Progenitor cell of endocrine pancreas (in vitro differentiated cells): ENCODE results near the gene EP400. TPM values are rescaled to one million over a fixed set of nuclear protein-coding genes. Genes with fewer than 3 reads are reported as not detected.

Experiments used
- DNase-seq: peaks from one replicate; pipeline ENCODE4 v3.0.0; 2021; ENCODE audit warnings: low spot score; ENCODE audit not compliant: unreplicated experiment
- H3K27ac Mint-ChIP-seq: 2 replicates; pipeline ENCODE4 v1.8.0; 2021; ENCODE audit warnings: mild to moderate bottlenecking, moderate library complexity, mixed read lengths
- H3K27me3 Mint-ChIP-seq: 2 replicates; pipeline ENCODE4 v1.8.0; 2021; ENCODE audit warnings: mixed read lengths
- H3K36me3 Mint-ChIP-seq: 2 replicates; pipeline ENCODE4 v1.8.0; 2022; ENCODE audit warnings: mixed read lengths; ENCODE audit not compliant: insufficient read depth
- H3K4me1 Mint-ChIP-seq: 2 replicates; pipeline ENCODE4 v1.8.0; 2021; ENCODE audit warnings: low read depth, mixed read lengths
- H3K4me3 Mint-ChIP-seq: 2 replicates; pipeline ENCODE4 v1.8.0; 2021; ENCODE audit warnings: low read depth, mild to moderate bottlenecking, moderate library complexity, mixed read lengths
- H3K9me3 Mint-ChIP-seq: 2 replicates; pipeline ENCODE4 v1.8.0; 2021; ENCODE audit warnings: low read depth, mixed read lengths
- total RNA-seq: library from RNA; stranded (reverse); gene quantifications from 2 replicates; pipeline ENCODE4 v1.2.1, GENCODE V29; 2021
- TF ChIP-seq, protein P1 (sequence below): fragments of 200-600 bp; sonication (generic); IDR thresholded peaks from one replicate; pipeline ENCODE4 v1.5.0; 2021; ENCODE audit warnings: antibody characterized with exemption, mild to moderate bottlenecking; ENCODE audit not compliant: unreplicated experiment

EP400 gene
- total RNA-seq, 1 donor from 2014 or later, result 66.6 TPM

DNA sequence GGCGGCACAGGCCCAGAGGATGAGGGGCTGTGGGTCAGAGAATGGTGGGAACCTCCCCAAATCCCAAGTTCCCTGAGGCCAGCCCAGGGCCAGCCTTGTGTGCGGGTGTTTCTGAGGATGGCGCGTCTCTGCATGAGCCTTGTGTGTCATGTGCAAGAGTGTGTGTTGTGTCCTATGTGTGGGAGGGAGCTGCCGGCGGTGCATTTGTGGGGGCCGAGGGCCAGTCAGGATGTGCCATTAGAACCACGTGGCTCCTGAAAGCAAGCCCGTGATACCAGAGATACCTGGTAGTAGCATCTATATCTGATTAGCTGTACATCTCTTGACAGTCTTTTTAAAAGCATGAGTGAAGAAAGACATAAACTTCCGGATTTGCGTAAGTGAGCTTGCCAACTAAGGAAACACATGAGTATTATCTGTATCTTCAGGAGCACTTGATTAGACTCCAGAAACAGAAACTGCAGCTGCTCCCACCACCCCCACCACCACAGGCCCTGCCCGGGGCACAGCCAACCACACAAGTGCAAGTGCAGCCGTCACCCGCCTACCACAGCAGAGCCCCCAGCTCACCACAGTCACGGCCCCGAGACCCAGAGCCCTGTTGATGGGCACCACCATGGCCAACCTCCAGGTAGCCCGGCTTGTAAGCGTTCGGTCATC, 175.2 kb downstream of the EP400 start:
- no peak overlapping the region for H3K27ac Mint-ChIP-seq
- H3K4me3 Mint-ChIP-seq, result no peak overlapping the region
- peaks cover 9% of the 10 kb centered on the region for H3K9me3 Mint-ChIP-seq
- no peaks in the 10 kb centered on the region for H3K27me3 Mint-ChIP-seq
- TF ChIP-seq, protein P1, sequence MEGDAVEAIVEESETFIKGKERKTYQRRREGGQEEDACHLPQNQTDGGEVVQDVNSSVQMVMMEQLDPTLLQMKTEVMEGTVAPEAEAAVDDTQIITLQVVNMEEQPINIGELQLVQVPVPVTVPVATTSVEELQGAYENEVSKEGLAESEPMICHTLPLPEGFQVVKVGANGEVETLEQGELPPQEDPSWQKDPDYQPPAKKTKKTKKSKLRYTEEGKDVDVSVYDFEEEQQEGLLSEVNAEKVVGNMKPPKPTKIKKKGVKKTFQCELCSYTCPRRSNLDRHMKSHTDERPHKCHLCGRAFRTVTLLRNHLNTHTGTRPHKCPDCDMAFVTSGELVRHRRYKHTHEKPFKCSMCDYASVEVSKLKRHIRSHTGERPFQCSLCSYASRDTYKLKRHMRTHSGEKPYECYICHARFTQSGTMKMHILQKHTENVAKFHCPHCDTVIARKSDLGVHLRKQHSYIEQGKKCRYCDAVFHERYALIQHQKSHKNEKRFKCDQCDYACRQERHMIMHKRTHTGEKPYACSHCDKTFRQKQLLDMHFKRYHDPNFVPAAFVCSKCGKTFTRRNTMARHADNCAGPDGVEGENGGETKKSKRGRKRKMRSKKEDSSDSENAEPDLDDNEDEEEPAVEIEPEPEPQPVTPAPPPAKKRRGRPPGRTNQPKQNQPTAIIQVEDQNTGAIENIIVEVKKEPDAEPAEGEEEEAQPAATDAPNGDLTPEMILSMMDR, result no peak
- peaks cover 52% of the 10 kb centered on the region for H3K36me3 Mint-ChIP-seq
- no peaks in the 10 kb centered on the region for H3K4me1 Mint-ChIP-seq
- no peak for DNase-seq

DNA sequence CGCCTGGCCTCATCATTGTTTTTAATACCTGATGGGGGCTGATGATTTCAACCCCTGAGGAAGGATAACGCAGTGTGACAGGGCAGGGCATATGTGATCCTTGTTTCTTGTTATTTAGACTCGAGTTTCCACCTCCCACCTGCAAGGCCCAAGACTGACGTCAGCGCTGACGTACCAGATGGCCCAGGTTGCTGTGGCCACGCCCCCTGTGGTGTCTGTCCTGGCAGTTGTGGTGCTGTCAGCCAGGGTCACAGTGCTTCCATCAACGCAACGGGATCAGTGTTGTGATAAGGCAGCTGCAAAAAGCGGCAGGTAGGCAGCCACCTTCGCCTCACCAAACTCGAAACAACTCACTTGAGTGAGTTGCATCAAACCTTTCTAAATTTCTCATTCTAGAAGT, 176.0 kb downstream of the EP400 start:
- no peak for DNase-seq
- TF ChIP-seq, protein P1, result no peak
- Mint-ChIP-seq H3K4me3 (no peak overlapping the region), H3K4me1 (no peaks in the 10 kb centered on the region), H3K27ac (no peak overlapping the region), H3K9me3 (peaks cover 9% of the 10 kb centered on the region), H3K27me3 (no peaks in the 10 kb centered on the region), H3K36me3 (peaks cover 53% of the 10 kb centered on the region)

DNA sequence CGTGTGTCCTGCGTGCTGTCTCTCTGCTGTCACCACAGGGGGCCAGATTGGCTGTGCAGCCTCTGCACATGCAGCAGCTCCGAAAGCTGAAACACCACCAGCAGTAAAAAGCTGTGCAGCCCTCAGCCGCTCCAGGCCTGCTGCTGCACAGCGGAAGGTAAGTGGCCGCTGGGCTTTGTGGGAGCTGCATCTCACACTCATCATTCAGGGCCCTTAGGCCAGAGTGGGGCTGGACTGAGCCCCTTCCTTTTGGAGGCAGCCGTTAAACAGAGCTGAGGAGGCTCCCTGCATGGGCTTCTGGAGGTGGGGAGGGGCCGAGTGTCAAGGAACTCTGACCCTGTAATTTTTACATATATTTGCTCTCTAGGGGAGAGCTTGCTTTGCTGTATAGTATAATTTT, 177.3 kb downstream of the EP400 start:
- TF ChIP-seq, protein P1, result no peak
- no peak for DNase-seq
- peaks cover 9% of the 10 kb centered on the region for H3K9me3 Mint-ChIP-seq
- no peak overlapping the region for H3K4me3 Mint-ChIP-seq
- no peaks in the 10 kb centered on the region for H3K27me3 Mint-ChIP-seq
- H3K4me1 Mint-ChIP-seq, result no peaks in the 10 kb centered on the region
- H3K36me3 Mint-ChIP-seq, result peaks cover 53% of the 10 kb centered on the region
- H3K27ac Mint-ChIP-seq, result no peak overlapping the region

DNA sequence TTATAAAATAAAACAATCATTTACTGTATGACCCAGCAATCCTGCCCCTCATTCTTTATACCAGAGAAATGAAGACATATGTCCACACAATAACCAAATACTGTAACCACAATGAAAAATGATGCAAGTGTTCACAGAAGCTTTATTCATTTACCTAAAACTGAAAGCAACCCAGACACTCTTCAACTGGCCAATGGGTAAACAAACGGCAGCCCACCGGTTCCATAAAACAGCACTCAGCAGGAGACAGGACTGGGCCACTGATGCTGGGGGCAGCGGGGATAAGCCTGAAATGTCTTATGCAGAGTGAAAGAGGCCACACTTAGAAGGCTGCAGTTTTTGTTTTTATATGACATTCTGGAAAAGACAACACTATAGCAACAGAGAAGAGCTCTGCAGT, 179.3 kb downstream of the EP400 start:
- TF ChIP-seq, protein P1, result no peak
- DNase-seq, result no peak
- no peak overlapping the region for H3K27ac Mint-ChIP-seq
- no peak overlapping the region for H3K4me3 Mint-ChIP-seq
- H3K36me3 Mint-ChIP-seq, result peaks cover 51% of the 10 kb centered on the region
- H3K4me1 Mint-ChIP-seq, result no peaks in the 10 kb centered on the region
- H3K27me3 Mint-ChIP-seq, result no peaks in the 10 kb centered on the region
- H3K9me3 Mint-ChIP-seq, result peaks cover 9% of the 10 kb centered on the region

DNA sequence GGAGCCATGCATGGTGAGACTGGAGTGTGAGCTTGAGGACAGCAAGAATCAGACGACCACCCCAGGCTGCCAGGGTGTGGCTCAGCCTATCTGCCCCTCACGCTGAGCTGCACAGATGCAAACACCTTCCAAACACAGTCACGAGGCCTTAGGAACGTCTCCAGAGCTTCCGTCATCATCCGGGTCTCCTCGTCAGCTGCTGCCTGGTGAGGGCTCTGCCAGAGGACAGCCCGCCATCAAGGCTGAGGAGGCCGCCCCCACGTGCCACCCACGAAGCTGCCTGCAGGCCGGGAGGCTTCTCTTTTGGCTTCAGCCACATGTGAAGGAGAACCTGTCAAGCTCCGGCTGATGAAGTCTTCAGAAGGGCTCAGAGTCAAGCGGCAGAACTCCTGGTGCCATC, 180.9 kb downstream of the EP400 start:
- Mint-ChIP-seq H3K36me3 (peaks cover 39% of the 10 kb centered on the region), H3K4me3 (no peak overlapping the region), H3K4me1 (no peaks in the 10 kb centered on the region), H3K27ac (no peak overlapping the region), H3K9me3 (peaks cover 9% of the 10 kb centered on the region), H3K27me3 (no peaks in the 10 kb centered on the region)
- TF ChIP-seq, protein P1, result no peak
- no peak for DNase-seq

Other genes with a start within 250 kb of the EP400 start
- 62.1 and 64.5 TPM in 2 replicates for gene SFSWAP, start 238.9 kb upstream of the EP400 start, total RNA-seq
- 0.48 and 0.49 TPM in 2 replicates for gene MMP17, start 121.5 kb upstream of the EP400 start, total RNA-seq
- 111 and 122 TPM in 2 replicates for gene ULK1, start 55.3 kb upstream of the EP400 start, total RNA-seq
- 38.5 and 40.4 TPM in 2 replicates for gene PUS1, start 20.7 kb upstream of the EP400 start, total RNA-seq
- gene DDX51, start 194.4 kb downstream of the EP400 start, total RNA-seq, result 28.1 and 29.4 TPM in 2 replicates
- 27.0 and 27.3 TPM in 2 replicates for gene NOC4L, start 194.5 kb downstream of the EP400 start, total RNA-seq